ENCODE data around the gene DDX24.

Gene DDX24

GRCh38 chr14:94080621-94081385 is at the start of gene DDX24, which contains the start of gene IFI27L1:
DDX24 (minus strand) TSS chr14:94081202; CDS start chr14:94079742, 1,460 bp downstream.
IFI27L1 (plus strand) TSS chr14:94081310; CDS start chr14:94096938, 15,628 bp downstream.
- peaks cover 29% of the 10 kb centered on the region for H3K36me3 ChIP-seq (ENCODE audit: control insufficient read depth, insufficient read depth, low read length, severe bottlenecking)
- peak within 1 kb of the TSS; percentile 92 for H3K9ac ChIP-seq (ENCODE audit: low read length)
- H3K4me3 ChIP-seq (ENCODE audit: low read length), result peak within 1 kb of the TSS; percentile 90
- peaks cover 5% of the 10 kb centered on the region for H3K9me3 ChIP-seq (ENCODE audit: control insufficient read depth, low read length)
- no peaks in the 10 kb centered on the region for H3K27me3 ChIP-seq (replicated peaks; ENCODE audit: control insufficient read depth, insufficient read depth, low read length)
- peaks cover 39% of the 10 kb centered on the region for H3K4me1 ChIP-seq (ENCODE audit: control insufficient read depth, insufficient read depth, low read length)
- DNase-seq (ENCODE audit: low read depth), result peak; percentile 98

GRCh38 chr14:94129758-94130414 is 48.9 kb upstream of the DDX24 start:
- H3K4me1 ChIP-seq (ENCODE audit: control insufficient read depth, insufficient read depth, low read length), result peaks cover 2% of the 10 kb centered on the region
- no peaks in the 10 kb centered on the region for H3K9me3 ChIP-seq (ENCODE audit: control insufficient read depth, low read length)
- no peaks in the 10 kb centered on the region for H3K36me3 ChIP-seq (ENCODE audit: control insufficient read depth, insufficient read depth, low read length, severe bottlenecking)
- H3K9ac ChIP-seq (ENCODE audit: low read length), result peak overlapping the region; percentile 67
- no peaks in the 10 kb centered on the region for H3K27me3 ChIP-seq (replicated peaks; ENCODE audit: control insufficient read depth, insufficient read depth, low read length)
- DNase-seq (ENCODE audit: low read depth), result peak; percentile 82
- peak overlapping the region; percentile 77 for H3K4me3 ChIP-seq (ENCODE audit: low read length)

- H3K4me3 ChIP-seq (ENCODE audit: low read length), result peak within 1 kb of the TSS; percentile 77
- H3K36me3 ChIP-seq (ENCODE audit: control insufficient read depth, insufficient read depth, low read length, severe bottlenecking), result no peaks in the 10 kb centered on the region
- peaks cover 2% of the 10 kb centered on the region for H3K4me1 ChIP-seq (ENCODE audit: control insufficient read depth, insufficient read depth, low read length)
- H3K27me3 ChIP-seq (replicated peaks; ENCODE audit: control insufficient read depth, insufficient read depth, low read length), result no peaks in the 10 kb centered on the region
- H3K9me3 ChIP-seq (ENCODE audit: control insufficient read depth, low read length), result no peaks in the 10 kb centered on the region
- H3K9ac ChIP-seq (ENCODE audit: low read length), result peak within 1 kb of the TSS; percentile 85
- DNase-seq (ENCODE audit: low read depth), result peak; percentile 92
These were observed 48.2 kb upstream of the DDX24 start, which contains the start of gene IFI27L2 for GRCh38 chr14:94129111-94129757. IFI27L2 (minus strand) TSS chr14:94129604; CDS start chr14:94129564, 40 bp downstream.

- no peaks in the 10 kb centered on the region for H3K9me3 ChIP-seq (ENCODE audit: control insufficient read depth, low read length)
- peak overlapping the region; percentile 85 for H3K9ac ChIP-seq (ENCODE audit: low read length)
- H3K4me3 ChIP-seq (ENCODE audit: low read length), result peak overlapping the region; percentile 77
- no peak for DNase-seq (ENCODE audit: low read depth)
- no peaks in the 10 kb centered on the region for H3K27me3 ChIP-seq (replicated peaks; ENCODE audit: control insufficient read depth, insufficient read depth, low read length)
- H3K36me3 ChIP-seq (ENCODE audit: control insufficient read depth, insufficient read depth, low read length, severe bottlenecking), result no peaks in the 10 kb centered on the region
- H3K4me1 ChIP-seq (ENCODE audit: control insufficient read depth, insufficient read depth, low read length), result peaks cover 2% of the 10 kb centered on the region
These were observed 47.3 kb upstream of the DDX24 start for GRCh38 chr14:94128216-94128839.

GRCh38 chr14:94127330-94127729 is 46.3 kb upstream of the DDX24 start:
- H3K4me1 ChIP-seq (ENCODE audit: control insufficient read depth, insufficient read depth, low read length), result peaks cover 2% of the 10 kb centered on the region
- no peak for DNase-seq (ENCODE audit: low read depth)
- H3K36me3 ChIP-seq (ENCODE audit: control insufficient read depth, insufficient read depth, low read length, severe bottlenecking), result no peaks in the 10 kb centered on the region
- no peaks in the 10 kb centered on the region for H3K9me3 ChIP-seq (ENCODE audit: control insufficient read depth, low read length)
- H3K27me3 ChIP-seq (replicated peaks; ENCODE audit: control insufficient read depth, insufficient read depth, low read length), result no peaks in the 10 kb centered on the region
- H3K4me3 ChIP-seq (ENCODE audit: low read length), result no peak overlapping the region
- H3K9ac ChIP-seq (ENCODE audit: low read length), result no peak overlapping the region

GRCh38 chr14:94126800-94127199 is 45.8 kb upstream of the DDX24 start:
- DNase-seq (ENCODE audit: low read depth), result no peak
- H3K4me3 ChIP-seq (ENCODE audit: low read length), result no peak overlapping the region
- no peaks in the 10 kb centered on the region for H3K9me3 ChIP-seq (ENCODE audit: control insufficient read depth, low read length)
- no peak overlapping the region for H3K9ac ChIP-seq (ENCODE audit: low read length)
- no peaks in the 10 kb centered on the region for H3K36me3 ChIP-seq (ENCODE audit: control insufficient read depth, insufficient read depth, low read length, severe bottlenecking)
- no peaks in the 10 kb centered on the region for H3K27me3 ChIP-seq (replicated peaks; ENCODE audit: control insufficient read depth, insufficient read depth, low read length)
- peaks cover 2% of the 10 kb centered on the region for H3K4me1 ChIP-seq (ENCODE audit: control insufficient read depth, insufficient read depth, low read length)

GRCh38 chr14:94126419-94126677 is 45.3 kb upstream of the DDX24 start:
- DNase-seq (ENCODE audit: low read depth), result no peak
- no peaks in the 10 kb centered on the region for H3K27me3 ChIP-seq (replicated peaks; ENCODE audit: control insufficient read depth, insufficient read depth, low read length)
- H3K9ac ChIP-seq (ENCODE audit: low read length), result no peak overlapping the region
- H3K4me3 ChIP-seq (ENCODE audit: low read length), result no peak overlapping the region
- peaks cover 2% of the 10 kb centered on the region for H3K4me1 ChIP-seq (ENCODE audit: control insufficient read depth, insufficient read depth, low read length)
- no peaks in the 10 kb centered on the region for H3K9me3 ChIP-seq (ENCODE audit: control insufficient read depth, low read length)
- no peaks in the 10 kb centered on the region for H3K36me3 ChIP-seq (ENCODE audit: control insufficient read depth, insufficient read depth, low read length, severe bottlenecking)

- Histone ChIP-seq H3K9me3 (ENCODE audit: control insufficient read depth, low read length) (no peaks in the 10 kb centered on the region), H3K4me3 (ENCODE audit: low read length) (no peak overlapping the region), H3K36me3 (ENCODE audit: control insufficient read depth, insufficient read depth, low read length, severe bottlenecking) (no peaks in the 10 kb centered on the region), H3K27me3 (replicated peaks; ENCODE audit: control insufficient read depth, insufficient read depth, low read length) (no peaks in the 10 kb centered on the region), H3K9ac (ENCODE audit: low read length) (no peak overlapping the region), H3K4me1 (ENCODE audit: control insufficient read depth, insufficient read depth, low read length) (peaks cover 2% of the 10 kb centered on the region)
- DNase-seq (ENCODE audit: low read depth), result no peak
These were observed 44.8 kb upstream of the DDX24 start for GRCh38 chr14:94125659-94126418.

- Histone ChIP-seq H3K27me3 (replicated peaks; ENCODE audit: control insufficient read depth, insufficient read depth, low read length) (no peaks in the 10 kb centered on the region), H3K4me1 (ENCODE audit: control insufficient read depth, insufficient read depth, low read length) (no peaks in the 10 kb centered on the region)
- DNase-seq (ENCODE audit: low read depth), result no peak
These were observed 43.8 kb upstream of the DDX24 start for GRCh38 chr14:94124582-94125377.

GRCh38 chr14:94123868-94124267 is 42.9 kb upstream of the DDX24 start:
- H3K4me3 ChIP-seq (ENCODE audit: low read length), result no peak overlapping the region
- H3K36me3 ChIP-seq (ENCODE audit: control insufficient read depth, insufficient read depth, low read length, severe bottlenecking), result no peaks in the 10 kb centered on the region
- H3K9ac ChIP-seq (ENCODE audit: low read length), result no peak overlapping the region
- no peaks in the 10 kb centered on the region for H3K4me1 ChIP-seq (ENCODE audit: control insufficient read depth, insufficient read depth, low read length)
- no peaks in the 10 kb centered on the region for H3K27me3 ChIP-seq (replicated peaks; ENCODE audit: control insufficient read depth, insufficient read depth, low read length)
- peaks cover 11% of the 10 kb centered on the region for H3K9me3 ChIP-seq (ENCODE audit: control insufficient read depth, low read length)
- DNase-seq (ENCODE audit: low read depth), result no peak

More at GRCh38 chr14:94124582-94125377, 43.8 kb upstream of the DDX24 start:
- Histone ChIP-seq H3K9me3 (ENCODE audit: control insufficient read depth, low read length) (peaks cover 4% of the 10 kb centered on the region), H3K36me3 (ENCODE audit: control insufficient read depth, insufficient read depth, low read length, severe bottlenecking) (no peaks in the 10 kb centered on the region), H3K4me3 (ENCODE audit: low read length) (no peak overlapping the region), H3K9ac (ENCODE audit: low read length) (no peak overlapping the region)

Data from adipocyte (in vitro differentiated cells).